HG03066 (cell line): ENCODE measurements around the gene KIF3B.
"Not testable (repeated sequence)": the region's sequence is repeated elsewhere in the genome, so short reads cannot be mapped to it uniquely, and the experiment has no call there.

Experiments used
- ATAC-seq: cut with Tn5 transposase; IDR thresholded peaks from one replicate; pipeline ENCODE4 v1.9.1; 2021; ENCODE audit warnings: low read depth; ENCODE audit not compliant: unreplicated experiment

Gene KIF3B

GRCh38 chr20:32355417-32355841 is 78.0 kb downstream of the KIF3B start:
- ATAC-seq = no peak

GRCh38 chr20:32355907-32356621 is 78.6 kb downstream of the KIF3B start:
- not testable (repeated sequence) for ATAC-seq

- ATAC-seq = no peak
Measured at GRCh38 chr20:32356622-32357374, 79.3 kb downstream of the KIF3B start.

- ATAC-seq = no peak
Measured at GRCh38 chr20:32357375-32357868, 80.0 kb downstream of the KIF3B start.

GRCh38 chr20:32357869-32358631 is 80.6 kb downstream of the KIF3B start, which contains the start of gene ASXL1:
ASXL1 (plus strand) TSS chr20:32358331; CDS start chr20:32358776, 445 bp downstream.
- ATAC-seq = peak; percentile 77

- no peak for ATAC-seq
Measured at GRCh38 chr20:32358632-32358882, 81.1 kb downstream of the KIF3B start.

GRCh38 chr20:32358883-32359632 is 81.6 kb downstream of the KIF3B start:
- ATAC-seq = no peak

GRCh38 chr20:32359633-32360332 is 82.3 kb downstream of the KIF3B start:
- ATAC-seq = no peak

GRCh38 chr20:32360333-32360634 is 82.8 kb downstream of the KIF3B start:
- ATAC-seq = no peak

GRCh38 chr20:32362901-32363364 is 85.5 kb downstream of the KIF3B start:
- no peak for ATAC-seq

- no peak for ATAC-seq
Measured at GRCh38 chr20:32363492-32363891, 86.0 kb downstream of the KIF3B start.

- no peak for ATAC-seq
Measured at GRCh38 chr20:32364554-32365208, 87.2 kb downstream of the KIF3B start.

GRCh38 chr20:32365564-32365963 is 88.1 kb downstream of the KIF3B start:
- ATAC-seq = no peak

- ATAC-seq = no peak
Measured at GRCh38 chr20:32366380-32366779, 88.9 kb downstream of the KIF3B start.

GRCh38 chr20:32368323-32368722 is 90.9 kb downstream of the KIF3B start:
- no peak for ATAC-seq

- no peak for ATAC-seq
Measured at GRCh38 chr20:32368925-32369324, 91.5 kb downstream of the KIF3B start.

GRCh38 chr20:32370897-32371296 is 93.4 kb downstream of the KIF3B start:
- ATAC-seq = no peak

GRCh38 chr20:32378461-32378860 is 101.0 kb downstream of the KIF3B start:
- ATAC-seq = no peak

GRCh38 chr20:32380037-32380436 is 102.6 kb downstream of the KIF3B start:
- not testable (repeated sequence) for ATAC-seq
